T-helper 1 cell treated with Interleukin-12 subunit alpha and Interleukin-12 subunit beta and Interleukin-4 antibody, amounts not matched to agents 30 ng/mL and 1 ng/mL, for 36 hours (primary cell): ENCODE data around the gene MAP2K5. TPM values are rescaled to one million over a fixed set of nuclear protein-coding genes. Genes with fewer than 3 reads are reported as not detected.

Experiments
- intact Hi-C: fragments of 100-400 bp; cut with micrococcal nuclease; formaldehyde crosslinking; loops from one replicate; pipeline ENCODE4 v1.15.1; 2024
- total RNA-seq: library from RNA; stranded (reverse); gene quantifications from 2 replicates; pipeline ENCODE4 v1.2.3, GENCODE V29; 2022

Gene MAP2K5
- total RNA-seq, 1 donor from 2014 or later, result 21.2 TPM

GRCh38 chr15:67719330-67719959, 176.9 kb downstream of the MAP2K5 start:
- intact Hi-C loops, result no loop called here

- intact Hi-C loops, result no loop called here
Observed at GRCh38 chr15:67720556-67721175, 178.2 kb downstream of the MAP2K5 start.

GRCh38 chr15:67722030-67722817, 179.7 kb downstream of the MAP2K5 start:
- intact Hi-C loops, result no loop called here

DNA sequence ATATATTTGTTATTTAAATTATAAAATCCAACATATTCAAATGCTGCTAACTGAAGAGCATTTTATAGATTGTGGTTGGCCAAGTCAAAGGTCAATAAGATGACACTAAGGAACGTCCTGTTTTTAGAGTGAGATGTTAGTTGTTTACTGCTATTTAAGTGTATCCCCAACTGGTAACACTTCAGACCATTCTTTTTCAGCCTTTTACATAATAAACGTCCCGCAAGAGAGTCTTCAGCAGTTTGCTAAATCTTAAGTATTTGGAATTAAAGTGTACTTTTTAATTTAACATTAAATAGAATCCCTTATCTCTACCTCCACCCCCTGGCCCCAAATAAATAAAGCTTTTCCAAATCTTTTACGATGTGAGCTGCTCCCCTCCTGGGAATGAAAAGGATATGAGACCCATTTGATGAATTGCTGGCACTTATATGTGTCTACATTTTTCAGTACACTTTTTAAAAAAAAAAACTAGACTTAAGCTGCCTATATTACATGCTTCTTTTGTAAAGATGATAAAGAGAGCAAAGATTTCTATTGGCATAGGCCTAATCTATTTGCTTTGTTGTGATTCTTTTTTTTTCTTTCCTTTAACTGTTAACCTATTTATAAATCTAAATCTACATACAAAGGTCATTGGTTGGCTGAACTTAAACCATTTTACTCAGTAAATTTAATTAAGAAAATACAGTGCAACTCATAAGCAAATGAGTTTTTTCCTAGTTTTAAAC, 181.0 kb downstream of the MAP2K5 start:
- intact Hi-C loops, result no loop called here

DNA sequence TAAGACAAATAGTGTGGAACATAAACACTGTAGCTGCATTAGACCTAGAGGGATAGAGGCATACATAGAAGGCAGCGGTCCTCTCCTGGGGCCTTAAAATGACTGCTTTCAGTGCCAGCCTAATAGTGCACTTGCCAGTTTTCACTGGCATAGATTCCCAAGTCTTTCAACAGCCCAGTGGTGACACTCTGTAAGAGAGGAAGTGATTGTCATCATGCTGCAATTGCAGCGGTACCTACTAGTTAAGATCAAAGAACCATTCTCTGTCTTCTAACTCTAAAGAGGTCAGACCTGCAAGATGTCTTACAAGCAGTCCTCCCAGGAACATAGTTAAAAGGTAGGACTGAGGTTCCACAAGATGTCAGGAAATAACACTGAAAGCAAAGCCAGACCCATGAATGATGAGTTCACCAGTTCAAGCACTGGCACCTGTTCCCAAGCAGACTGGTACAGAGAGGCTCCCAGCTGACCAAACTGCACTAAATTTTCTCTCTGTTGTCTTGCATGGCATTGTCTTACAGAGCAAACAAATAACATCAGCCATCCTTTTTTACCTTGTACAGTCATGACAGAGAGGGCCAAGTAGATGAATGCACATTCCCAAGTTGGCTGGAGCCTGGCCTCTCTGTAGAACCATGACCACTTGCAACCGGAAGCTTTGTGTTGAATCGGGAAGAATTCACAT, 182.3 kb downstream of the MAP2K5 start:
- intact Hi-C loops, result no loop called here

GRCh38 chr15:67730135-67730534, 187.6 kb downstream of the MAP2K5 start:
- intact Hi-C loops, result no loop called here

- intact Hi-C loops, result no loop called here
Observed at GRCh38 chr15:67731112-67731721, 188.7 kb downstream of the MAP2K5 start.

GRCh38 chr15:67732164-67732563, 189.7 kb downstream of the MAP2K5 start:
- intact Hi-C loops, result no loop called here

GRCh38 chr15:67732671-67733374, 190.3 kb downstream of the MAP2K5 start:
- intact Hi-C loops, result no loop called here

DNA sequence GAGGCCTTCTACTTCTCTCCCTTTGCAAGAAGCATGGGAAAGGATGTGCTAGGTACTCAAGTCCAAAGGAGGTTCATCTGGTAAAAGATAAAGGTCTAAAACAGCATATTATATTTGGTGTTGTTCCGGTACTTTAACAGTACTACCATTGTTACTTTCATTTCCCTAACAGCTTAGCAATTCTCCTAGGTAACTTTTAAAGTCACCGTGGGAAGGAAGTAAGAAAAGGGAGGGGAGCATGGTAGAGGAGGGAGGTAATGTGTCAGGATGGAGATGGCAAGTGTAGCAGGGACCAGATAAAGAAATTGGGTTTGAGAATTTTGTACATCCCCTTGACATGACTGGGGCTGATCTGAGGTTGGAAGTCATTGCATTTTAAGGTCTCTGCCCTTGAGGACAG, 193.4 kb downstream of the MAP2K5 start:
- intact Hi-C loops, result no loop called here

- intact Hi-C loops, result no loop called here
Observed at GRCh38 chr15:67736810-67737209, 194.3 kb downstream of the MAP2K5 start.

- intact Hi-C loops, result no loop called here
Observed at GRCh38 chr15:67738056-67738455, 195.6 kb downstream of the MAP2K5 start.

DNA sequence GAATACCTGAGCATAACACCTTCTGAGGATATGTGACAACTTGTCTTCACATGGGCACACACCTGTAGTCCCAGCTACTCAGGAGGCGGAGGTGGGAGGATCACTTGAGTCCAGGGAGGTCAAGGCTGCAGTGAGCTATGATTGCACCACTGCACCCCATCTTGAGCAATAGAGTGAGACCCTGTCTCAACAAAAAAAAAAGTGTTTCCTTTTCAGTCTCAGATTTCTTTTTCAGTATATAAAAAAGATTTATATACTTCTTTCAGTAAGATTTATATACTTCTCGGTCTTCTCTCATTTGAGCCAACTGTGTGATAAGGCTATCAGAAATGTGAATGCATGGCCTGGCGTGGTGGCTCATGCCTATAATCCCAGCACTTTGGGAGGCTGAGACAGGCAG, 197.9 kb downstream of the MAP2K5 start:
- intact Hi-C loops, result no loop called here

- intact Hi-C loops, result no loop called here
Observed at GRCh38 chr15:67741308-67741707, 198.8 kb downstream of the MAP2K5 start.

GRCh38 chr15:67743558-67743957, 201.1 kb downstream of the MAP2K5 start:
- intact Hi-C loops, result no loop called here

- intact Hi-C loops, result loop anchor here (5.0 kb wide), 1 partner anchor 202 kb away; the partner anchor contains the start of gene MAP2K5
Observed at GRCh38 chr15:67744331-67745072, 202.0 kb downstream of the MAP2K5 start.

DNA sequence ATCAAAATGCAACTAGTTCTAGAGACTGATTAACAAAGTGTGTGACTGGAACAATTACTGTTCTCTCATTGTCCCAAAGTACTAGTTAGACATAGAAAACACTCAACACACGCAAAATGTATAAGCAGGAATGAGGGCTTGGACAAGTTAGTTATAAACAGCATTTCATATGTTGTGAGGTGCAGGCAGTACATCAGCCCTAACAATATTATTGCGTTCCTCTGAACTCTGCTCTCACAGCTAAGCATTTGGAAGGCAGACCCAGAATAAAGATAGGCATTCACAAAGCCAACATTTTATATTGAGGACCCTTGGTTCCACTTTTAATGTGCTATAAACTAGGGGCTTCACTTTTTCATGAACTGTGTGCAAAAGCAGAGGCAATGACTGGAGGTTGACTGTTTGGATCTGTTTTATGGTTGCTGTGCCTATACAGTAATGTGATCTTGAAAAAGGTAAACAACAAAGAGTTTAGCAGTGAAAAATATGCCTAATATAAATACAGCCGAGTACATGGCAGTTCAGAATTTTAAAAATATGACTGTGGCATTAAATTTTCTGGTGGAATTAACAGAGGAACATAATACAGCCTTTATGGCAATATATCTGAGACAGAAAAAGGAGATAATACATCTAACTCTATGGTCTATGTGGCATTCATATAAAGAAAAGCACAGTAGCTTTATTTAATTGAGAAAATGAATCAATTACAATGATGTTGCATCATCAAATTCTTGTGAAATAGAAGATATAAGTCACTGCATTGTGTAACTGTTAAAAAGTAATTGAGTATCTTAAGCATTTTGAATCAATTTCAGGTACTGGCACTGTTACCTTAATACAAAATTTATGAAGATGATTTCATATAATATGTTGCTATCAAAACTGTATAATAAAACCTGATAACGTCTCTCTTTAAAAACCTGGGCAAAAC, 202.8 kb downstream of the MAP2K5 start:
- intact Hi-C loops, result loop anchor here (1.0 to 5.0 kb wide), 2 partner anchors 13 to 203 kb away; partner anchors contain the start of gene MAP2K5

GRCh38 chr15:67746022-67746421, 203.5 kb downstream of the MAP2K5 start:
- intact Hi-C loops, result loop anchor here (1.0 to 5.0 kb wide), 2 partner anchors 12 to 204 kb away; partner anchors contain the start of gene MAP2K5
